Left kidney (tissue), 8 donors: Measurements from ENCODE around the gene MARCHF3. TPM values are rescaled to one million over a fixed set of nuclear protein-coding genes. Genes with fewer than 3 reads are reported as not detected.
"Not testable (repeated sequence)": the region's sequence is repeated elsewhere in the genome, so short reads cannot be mapped to it uniquely, and the experiment has no call there.

Source experiments
- DNase-seq: peaks from one replicate; pipeline ENCODE4 v3.0.0-alpha.2; 2013
- long read RNA-seq, 8 donors: transcript quantifications; one replicate each; lab custom pipeline, GENCODE V29; 2026
- polyA plus RNA-seq: library from polyadenylated mRNA; unstranded; fragments of 120-200 nt; gene quantifications from one replicate; pipeline ENCODE4 v1.2.1, GENCODE V29; 2013; ENCODE audit not compliant: insufficient read length

The MARCHF3 gene, protein sequence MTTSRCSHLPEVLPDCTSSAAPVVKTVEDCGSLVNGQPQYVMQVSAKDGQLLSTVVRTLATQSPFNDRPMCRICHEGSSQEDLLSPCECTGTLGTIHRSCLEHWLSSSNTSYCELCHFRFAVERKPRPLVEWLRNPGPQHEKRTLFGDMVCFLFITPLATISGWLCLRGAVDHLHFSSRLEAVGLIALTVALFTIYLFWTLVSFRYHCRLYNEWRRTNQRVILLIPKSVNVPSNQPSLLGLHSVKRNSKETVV
- 8.0 TPM for polyA plus RNA-seq
- long read RNA-seq, donor 1, full-length matches to known transcripts = 2 of 2 reads
- long read RNA-seq, donor 1, partial matches to known transcripts = 0 of 2 reads
- long read RNA-seq, donor 1, other reads (novel, unspliced or antisense) = 0 of 2 reads
- long read RNA-seq, donor 2, full-length matches to known transcripts = 5 of 5 reads
- long read RNA-seq, donor 2, partial matches to known transcripts = 0 of 5 reads
- long read RNA-seq, donor 2, other reads (novel, unspliced or antisense) = 0 of 5 reads
- long read RNA-seq, donor 3, full-length matches to known transcripts = 1 of 1 reads
- long read RNA-seq, donor 3, partial matches to known transcripts = 0 of 1 reads
- long read RNA-seq, donor 3, other reads (novel, unspliced or antisense) = 0 of 1 reads
- long read RNA-seq, donor 4 = 0 reads
- long read RNA-seq, donor 5 = 0 reads
- long read RNA-seq, donor 6, full-length matches to known transcripts = 2 of 2 reads
- long read RNA-seq, donor 6, partial matches to known transcripts = 0 of 2 reads
- long read RNA-seq, donor 6, other reads (novel, unspliced or antisense) = 0 of 2 reads
- long read RNA-seq, donor 7, full-length matches to known transcripts = 1 of 1 reads
- long read RNA-seq, donor 7, partial matches to known transcripts = 0 of 1 reads
- long read RNA-seq, donor 7, other reads (novel, unspliced or antisense) = 0 of 1 reads
- long read RNA-seq, donor 8 = 0 reads

DNA sequence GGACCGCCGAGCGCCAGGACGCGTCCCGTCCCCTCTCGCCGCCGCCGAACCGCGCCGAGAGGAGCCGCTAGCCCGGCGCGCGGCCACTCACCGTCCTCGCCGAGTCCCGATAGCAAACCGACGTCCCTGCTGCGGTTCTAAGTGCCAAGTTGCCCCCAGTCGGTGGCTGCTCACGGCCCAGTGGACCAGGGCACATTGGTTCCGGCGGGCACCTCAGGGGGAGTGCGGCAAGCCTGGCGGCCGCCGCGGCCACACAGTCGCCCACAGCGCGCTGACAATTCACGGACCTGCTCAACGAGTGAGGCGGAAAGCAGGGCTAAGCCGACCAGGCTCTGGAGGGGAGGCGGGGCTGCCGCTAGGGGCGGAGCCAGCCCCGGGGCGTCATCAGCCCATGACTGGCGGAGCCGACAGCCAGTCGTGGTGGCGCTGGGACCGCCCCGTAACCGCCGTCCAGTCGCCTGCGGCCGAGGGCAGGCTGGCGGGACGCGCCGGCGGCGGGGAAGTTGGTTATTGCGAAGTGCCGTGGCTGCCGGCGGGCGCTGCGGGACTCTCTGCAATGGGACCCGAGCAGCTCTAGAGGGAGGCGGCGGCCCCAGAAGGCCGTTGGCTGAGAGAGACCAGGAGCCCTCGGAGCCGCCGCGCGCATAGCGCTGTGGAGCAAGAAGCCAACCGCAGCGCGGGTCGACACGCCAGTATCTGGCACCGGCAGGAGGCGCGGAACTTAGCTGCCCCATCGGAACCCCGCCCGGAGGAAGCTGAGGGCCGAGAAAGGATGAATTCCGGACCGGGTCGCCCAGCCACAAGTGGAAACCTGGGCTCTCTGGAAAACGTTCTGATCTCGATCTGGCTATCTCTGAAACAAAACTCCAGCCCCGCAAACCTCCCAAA, at the start of gene MARCHF3:
MARCHF3 (minus strand) TSS at position 300 of the 888 bp plus-strand sequence. CDS start 112,387 bp downstream, outside the sequence.
- peak; percentile 93 for DNase-seq

DNA sequence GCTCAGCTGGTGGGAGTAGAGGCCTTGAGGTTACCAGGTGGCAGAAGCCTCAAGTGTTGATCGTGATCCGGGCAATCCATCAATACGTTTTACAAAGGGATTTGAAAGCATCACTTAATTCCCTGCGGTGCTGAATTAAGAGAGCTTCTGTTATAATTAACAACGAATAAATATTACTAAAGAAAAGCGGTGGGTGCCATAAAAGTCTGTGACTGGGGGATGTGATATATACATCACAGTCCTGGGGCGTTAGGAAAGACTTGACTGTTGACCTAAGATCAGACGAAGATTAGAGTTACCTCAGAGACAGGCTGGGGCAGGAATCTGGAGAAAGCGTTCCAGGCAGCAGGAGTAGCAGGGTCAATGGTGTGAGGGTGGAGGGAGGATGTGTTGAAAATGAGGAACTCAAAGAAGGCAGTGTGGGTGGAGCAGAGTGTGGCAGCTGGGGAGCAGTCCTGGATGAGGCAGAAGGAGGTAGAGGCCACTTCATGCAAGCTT, 49.7 kb upstream of the MARCHF3 start:
- DNase-seq = no peak

DNA sequence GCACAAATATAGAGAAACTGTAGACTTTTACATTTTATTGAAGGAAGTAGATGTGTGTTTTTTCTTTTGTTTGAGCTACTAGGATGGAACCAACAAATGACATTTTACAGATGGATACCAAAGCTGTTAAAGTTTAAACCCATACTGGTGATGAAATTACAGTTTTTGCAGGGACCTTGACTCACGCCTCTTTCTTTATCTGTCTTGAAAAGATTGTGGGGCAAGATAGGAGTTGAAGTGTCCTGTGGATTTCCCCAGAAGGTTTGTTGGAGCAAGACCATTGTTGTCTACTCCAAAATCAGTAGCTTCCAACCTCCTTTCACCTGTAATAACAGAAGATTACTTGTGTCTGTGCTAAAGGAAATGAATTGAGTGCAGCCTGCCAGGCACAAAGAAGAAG, 47.0 kb upstream of the MARCHF3 start:
- DNase-seq = no peak

DNA sequence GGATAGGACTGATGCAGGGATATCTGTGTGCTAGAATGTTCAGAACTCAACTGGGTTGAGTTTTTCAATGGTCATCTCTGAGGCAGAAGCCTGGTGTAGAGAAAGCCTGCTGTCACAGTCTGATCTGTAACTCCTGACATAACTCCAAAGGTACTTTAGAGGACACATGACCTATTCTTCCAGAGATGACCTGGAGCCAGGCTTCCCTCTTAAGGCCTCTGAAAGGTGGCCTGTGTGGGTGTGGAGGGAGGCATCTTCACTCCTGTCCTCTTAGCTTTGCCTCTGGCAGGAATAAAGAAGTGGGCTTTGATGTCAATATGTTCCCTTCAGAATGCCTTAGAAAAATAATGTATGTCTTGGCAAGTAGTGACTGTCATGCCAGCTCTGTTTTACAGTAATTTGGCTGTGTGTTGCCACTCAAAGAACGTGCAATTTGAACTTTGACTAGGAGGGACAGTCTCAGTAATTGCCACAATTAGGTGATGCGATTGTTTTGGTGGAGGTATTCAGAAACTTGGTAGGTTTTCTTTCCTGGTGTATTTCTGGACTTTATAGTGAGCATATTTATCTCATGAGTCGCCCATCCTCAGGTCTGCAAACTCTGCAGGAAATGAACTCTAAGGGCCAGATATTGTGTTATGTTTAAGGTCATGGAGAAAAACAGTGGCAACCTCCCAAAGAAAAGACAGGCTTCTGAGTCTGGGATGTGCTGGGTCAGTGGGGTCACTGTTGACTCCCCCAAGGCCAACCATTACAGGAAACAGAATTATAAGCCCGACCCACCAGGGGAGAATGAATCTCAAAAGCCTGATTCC, 46.2 kb upstream of the MARCHF3 start:
- peak; percentile 30 for DNase-seq

DNA sequence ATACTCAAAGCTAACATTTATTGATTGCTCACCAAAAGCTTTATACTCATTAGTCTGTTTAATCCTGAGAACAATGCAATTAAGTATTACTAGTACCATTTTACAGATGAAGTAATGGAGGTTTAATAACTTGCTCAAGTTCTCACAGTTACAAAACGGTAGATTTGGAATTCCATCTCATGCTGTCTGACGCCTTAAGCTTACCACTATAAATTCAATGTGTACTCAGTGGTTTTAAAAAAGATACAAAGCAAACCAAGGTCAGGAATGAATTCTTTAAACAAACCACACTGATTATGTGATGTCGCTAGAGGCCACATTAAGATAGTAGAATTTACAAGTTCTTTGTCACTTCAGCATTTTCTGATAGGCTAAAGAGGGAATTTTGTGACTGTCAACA, 44.1 kb upstream of the MARCHF3 start:
- DNase-seq = no peak

DNA sequence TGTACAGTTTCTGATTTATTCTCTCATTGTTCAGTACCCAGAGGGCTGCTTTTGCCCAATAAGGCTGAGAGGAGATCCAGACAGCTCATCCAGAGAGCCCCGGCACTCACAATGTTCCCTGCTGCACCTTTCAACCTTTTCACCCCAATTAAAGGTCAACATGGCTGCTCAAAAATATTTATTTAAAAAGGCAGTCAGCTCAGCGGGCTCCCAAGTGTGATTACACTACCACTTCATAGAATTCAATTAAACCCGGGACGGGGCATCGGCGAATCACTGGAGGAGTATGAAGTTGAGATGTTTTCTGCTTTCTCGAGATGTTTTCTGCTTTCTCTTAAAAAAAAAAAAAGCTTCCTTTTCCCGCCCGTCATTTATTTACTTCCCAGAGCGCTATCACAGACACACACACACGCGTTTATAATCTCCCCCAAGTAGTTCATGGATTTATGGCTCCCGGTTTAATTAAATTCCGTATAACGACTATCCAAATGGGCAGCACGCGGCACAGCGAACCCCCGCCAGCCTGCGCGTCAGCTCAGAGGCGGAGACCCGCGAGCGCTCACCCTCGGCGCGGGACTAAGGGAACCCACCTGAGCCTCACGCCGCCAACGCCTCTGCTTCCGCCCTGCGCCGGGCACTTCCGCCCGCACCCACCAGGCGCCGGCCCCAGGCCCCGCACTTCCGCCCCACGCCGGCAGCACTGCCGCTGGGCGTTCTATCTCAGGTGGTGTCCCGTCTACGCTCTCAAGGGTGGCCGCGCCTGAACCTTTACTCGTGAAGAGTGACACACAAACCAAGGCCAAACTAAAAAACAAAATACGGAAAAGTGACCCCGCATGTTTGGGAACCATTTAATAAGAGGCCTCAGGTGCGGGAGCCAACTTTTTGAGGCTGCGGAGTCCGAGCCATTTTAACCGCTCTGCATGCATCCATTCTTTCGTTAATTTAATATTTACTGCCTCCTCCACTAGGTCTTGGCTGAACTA, 42.8 kb upstream of the MARCHF3 start, which contains the start of gene C5orf63:
C5orf63 (minus strand) TSS at position 642 of the 986 bp plus-strand sequence. CDS start 14,507 bp downstream, outside the sequence.
- peak; percentile 46 for DNase-seq

DNA sequence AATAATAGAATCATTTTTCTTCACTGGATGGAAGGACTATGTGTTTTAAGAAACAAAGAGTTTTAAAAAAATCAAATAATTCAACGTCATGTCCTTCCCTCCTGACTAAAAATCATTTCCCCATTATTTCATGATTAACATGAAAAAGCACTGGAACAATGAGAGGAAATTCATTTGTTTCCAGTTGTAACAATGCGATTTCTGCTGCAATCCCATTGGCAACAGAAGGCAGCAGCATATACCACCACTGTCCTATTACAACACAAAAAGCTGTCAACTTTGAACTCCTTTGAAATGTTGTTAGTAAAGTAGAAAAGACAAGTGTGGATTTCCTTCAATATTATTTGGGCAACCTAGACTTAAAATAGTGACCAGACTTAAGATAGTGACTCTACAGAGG, 39.9 kb upstream of the MARCHF3 start:
- no peak for DNase-seq

DNA sequence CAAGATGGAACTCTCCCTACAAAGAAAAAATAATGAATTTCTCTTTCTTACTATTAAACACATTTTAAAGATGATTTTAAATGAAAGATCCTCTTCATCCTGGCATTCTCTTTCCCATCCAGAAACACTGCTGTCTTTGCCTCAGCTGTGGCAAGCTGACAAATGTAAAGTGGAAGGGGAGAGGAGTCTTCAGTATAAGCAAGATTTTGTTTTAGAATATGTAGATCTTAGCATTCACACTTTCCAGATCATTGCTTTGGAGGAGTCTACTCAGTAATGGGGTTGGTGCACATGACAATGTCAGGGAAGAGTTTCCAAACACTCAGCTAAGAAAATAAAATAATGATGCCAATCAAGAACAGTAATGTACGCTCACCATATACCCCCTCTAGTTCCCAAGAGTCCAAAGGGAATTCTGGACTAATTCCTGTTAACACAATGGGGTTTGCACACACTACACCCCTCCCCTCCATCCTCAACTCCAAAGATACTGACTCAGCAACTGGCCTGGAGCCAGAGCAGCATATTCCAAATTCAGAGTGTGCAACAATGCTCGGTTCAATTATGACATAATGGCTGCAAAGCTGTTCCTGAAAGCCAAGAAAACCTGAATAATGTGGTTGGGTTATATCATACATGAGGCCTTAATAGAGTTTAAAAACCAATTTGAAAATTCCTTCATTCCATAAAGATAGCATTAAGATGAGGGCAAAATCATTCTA, 38.3 kb upstream of the MARCHF3 start:
- no peak for DNase-seq

DNA sequence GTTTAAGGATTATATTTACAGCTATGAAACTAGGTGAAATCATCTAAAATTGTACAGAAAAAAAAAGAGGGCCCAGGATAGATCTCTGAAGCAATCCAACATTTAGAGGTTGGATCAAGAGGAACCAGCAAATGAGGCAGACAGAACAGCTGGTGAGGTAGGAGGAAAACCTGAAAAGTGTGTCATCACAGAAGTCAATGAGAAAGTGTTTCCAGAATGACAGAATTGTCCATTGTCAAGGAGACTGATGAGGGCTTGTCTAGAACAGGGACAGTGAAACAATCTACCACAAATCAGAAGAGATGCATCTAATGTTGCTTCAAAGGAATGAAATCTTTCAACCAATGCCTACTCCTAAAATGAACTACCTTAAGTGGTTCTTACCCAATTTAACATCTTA, 36.4 kb upstream of the MARCHF3 start:
- no peak for DNase-seq

DNA sequence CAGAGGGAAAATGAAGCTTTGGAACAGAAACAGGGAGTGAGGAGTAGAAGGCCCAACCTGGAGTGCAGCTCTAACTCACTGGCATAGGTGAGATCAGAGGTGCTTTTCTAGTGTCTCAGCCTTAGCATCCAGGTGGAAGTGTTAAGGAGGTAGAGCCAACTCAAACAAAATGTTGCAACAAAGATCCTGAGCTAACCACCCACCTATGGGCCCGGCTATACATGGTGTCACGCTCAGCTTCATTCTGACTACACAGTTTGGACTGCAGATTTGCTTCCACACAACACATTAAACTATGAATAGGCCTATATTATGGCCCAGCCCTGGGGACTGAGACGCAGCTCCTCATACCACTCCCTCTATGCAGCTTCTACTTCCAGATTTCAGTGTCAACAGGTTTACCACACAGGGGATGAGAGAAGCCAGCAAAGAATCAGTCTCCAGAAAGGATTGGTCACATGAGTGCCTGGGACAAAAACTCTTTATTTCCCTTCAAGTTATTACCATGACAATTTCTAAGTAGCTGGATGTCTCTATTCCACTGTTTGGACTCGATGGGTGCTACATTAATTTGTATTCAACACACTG, 34.0 kb upstream of the MARCHF3 start:
- DNase-seq = no peak

DNA sequence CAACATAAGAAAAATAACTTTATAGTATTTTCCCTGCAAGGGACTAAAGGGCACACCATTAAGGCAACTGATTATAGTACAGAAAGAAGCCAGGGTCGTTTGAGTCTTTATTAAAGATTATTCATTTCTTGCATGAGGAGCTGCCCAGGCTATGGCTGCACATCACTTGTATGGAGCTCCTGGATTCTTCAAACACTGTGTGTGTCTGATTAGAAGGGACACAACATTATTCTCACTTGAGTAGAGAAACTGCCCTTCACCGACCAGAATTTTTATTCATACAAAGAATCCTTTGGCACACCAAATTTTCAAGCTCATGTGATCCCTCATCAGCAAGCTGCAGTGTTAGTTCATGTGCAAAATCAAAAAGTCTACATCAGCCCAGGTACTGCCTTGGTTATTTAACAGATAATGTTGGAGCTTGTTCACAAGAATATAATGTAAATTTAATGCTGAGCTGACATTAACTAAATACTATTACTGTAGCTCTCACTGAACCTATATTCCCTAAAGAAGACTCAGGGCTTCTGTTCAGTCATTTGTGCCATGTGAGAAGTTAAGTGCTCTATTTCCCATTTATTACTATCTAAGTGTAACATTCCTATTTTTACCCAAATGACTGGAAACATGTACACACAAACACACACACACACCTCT, 33.0 kb upstream of the MARCHF3 start:
- no peak for DNase-seq

DNA sequence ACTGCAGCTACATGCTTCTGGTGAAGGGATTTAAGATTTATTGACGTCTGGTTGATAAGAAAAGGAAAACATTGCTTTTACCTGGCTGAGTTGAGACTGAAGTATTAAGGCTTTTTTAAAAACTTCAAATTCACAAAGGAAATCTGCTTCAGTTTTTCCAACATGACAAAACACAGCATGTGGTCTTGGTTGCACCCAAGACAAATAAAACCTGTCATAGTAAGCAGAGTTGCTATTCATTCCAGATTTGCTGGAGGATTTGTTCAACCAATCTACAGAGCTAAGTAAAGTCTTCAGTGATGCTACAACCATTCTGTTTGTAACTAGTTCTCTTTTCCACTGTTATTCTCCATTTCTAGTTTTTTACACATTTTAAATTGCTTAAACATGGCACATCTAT, 31.6 kb upstream of the MARCHF3 start:
- DNase-seq = no peak

DNA sequence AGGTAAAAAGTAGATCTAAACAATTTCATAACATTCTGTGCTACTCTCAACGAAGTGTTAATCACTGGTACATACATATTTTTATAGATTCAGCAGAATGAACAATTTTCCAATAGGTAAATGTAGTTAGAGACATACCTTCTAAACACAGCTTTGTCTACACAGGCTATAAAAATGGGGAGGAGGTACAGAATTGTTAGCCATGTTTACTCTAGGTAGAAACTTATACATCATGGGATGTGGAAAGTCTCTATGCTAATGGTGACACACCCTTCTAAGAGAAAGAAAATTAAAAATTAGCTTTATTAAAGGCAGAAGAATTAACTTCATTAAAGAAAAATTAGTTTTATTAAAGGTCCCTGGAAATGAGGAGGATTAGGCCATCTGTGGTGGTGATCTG, 31.2 kb upstream of the MARCHF3 start:
- no peak for DNase-seq

DNA sequence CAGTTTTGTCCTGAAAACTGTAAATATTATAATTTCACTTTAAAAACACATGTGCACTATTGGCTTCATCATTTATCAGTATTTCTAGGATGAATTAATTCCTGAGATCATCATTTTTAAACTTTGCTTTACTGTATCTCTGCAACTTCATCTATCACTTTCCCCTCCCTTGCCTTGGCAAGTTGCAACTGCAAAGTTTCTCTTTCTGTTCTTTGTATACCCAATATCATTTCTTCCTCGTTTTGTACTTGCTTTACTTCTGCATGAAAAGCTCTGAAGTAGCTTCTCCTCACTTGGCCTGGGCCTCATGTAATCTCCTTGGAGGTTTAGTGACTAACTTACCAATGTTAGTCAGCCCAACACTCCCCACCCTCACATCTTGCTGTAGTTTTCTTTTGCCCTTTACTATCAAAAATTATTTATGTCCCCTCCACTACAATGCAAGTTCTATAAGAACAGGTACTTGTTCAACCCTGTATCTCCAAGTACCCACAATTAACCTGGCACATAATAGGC, 30.2 kb upstream of the MARCHF3 start:
- no peak for DNase-seq

DNA sequence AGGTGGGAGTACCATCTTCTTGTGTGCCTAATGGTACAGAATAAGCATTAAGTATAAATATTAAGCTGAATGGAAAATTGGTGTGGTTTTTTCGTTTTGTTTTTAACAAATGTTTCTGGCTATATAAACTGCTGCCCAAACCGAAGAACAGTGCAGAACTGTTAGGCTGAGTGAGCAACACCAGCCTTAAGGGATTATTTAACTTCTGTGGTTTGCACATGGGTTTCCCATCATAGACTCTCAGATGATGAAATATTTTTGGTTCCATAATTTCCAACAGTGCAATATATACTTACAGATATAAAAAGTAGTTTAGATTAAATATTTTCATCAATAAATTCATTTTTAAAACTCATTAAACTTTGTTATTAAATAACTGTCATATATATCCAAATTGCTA, 26.5 kb upstream of the MARCHF3 start:
- DNase-seq = no peak

DNA sequence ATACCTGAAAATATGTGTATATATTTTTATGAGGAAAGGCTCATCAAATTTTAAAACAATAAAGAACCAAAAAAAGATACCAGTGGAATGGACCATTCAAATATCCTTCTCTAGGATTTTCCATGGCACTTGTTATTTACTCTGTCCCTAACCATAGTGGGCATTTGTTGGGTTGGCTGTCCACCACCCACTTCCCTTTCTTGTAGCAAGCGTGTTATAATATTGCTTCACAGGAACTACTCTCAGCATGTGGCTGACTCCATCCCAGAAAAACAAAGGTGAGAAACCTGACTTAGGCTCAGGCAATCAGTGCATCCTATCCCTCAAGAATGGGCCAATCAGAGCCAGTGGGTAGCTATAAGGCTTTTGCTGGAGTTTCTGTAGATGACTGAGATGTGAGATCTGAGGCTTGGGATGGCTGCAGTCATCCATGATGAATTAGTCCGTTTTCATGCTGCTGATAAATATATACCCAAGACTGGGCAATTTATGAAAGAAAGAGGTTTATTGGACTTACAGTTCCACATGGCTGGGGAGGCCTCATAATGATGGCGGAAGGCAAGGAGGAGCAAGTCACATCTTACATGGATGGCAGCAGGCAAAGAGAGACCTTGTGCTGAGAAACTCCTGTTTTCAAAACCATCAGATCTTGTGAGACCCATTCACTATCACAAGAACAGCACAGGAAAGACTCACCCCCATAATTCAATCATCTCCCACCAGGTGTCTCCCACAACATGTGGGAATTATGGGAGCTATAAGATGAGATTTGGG, 25.7 kb upstream of the MARCHF3 start:
- DNase-seq = no peak

DNA sequence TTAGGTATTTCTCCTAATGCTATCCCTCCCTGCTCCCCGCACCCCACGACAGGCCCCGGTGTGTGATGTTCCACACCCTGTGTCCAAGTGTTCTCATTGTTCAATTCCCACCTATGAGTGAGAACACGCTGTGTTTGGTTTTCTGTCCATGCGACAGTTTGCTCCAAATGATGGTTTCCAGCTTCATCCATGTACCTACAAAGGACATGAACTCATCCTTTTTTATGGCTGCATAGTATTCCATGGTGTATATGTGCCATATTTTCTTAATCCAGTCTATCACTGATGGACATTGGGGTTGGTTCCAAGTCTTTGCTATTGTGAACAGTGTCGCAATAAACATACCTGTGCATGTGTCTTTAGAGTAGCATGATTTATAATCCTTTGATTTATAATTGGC, 23.2 kb upstream of the MARCHF3 start:
- DNase-seq = not testable (repeated sequence)
